Astrocyte (in vitro differentiated cells and primary cell): ENCODE data around the gene ACTRT2.

Experiments
- EZH2 ChIP-seq: IDR thresholded peaks from 2 replicates; pipeline ENCODE4 v1.6.1; 2012; ENCODE audit warnings: mild to moderate bottlenecking, low read length, inconsistent platforms; ENCODE audit not compliant: insufficient read depth
- TF ChIP-seq, protein P1 (sequence below): IDR thresholded peaks from 2 replicates; pipeline ENCODE4 v1.5.1; 2011; ENCODE audit warnings: low read depth, mild to moderate bottlenecking, inconsistent platforms, low read length, moderate library complexity; ENCODE audit not compliant: insufficient read depth

DNA sequence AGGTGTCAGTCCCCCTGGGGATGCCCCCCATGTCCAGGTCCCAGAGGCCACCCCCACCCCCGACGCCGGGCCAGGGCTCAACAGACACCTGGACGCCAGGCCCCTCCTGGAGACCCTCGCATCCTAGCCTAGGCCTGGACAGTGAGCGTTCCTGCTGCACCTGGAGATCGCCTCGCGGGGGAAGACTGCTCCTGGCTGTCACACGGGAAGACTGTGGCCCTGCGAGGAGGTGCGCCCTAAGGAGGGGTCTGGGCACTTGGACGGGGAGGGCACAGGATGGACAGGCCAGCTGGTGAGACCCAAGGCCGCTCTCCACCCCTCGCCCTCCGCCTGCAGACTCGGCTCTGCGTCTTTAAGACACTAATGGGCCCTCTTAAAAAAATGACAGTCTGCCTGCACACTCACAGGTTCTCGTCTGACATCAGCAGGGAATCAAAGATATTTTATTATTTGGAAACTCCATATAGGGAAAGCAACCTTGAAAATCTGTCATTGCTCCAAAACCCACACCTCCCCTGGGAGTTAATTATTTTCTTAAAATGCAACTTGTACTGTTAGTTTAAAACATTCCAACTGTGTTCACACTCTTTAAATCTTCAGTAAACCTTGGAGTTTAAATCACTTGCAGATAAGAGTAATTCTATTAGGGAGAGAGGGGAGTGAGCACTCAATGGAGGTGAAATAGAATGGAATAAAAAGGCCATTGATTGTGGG is 45.6 kb upstream of the ACTRT2 start:
- TF ChIP-seq, protein P1, sequence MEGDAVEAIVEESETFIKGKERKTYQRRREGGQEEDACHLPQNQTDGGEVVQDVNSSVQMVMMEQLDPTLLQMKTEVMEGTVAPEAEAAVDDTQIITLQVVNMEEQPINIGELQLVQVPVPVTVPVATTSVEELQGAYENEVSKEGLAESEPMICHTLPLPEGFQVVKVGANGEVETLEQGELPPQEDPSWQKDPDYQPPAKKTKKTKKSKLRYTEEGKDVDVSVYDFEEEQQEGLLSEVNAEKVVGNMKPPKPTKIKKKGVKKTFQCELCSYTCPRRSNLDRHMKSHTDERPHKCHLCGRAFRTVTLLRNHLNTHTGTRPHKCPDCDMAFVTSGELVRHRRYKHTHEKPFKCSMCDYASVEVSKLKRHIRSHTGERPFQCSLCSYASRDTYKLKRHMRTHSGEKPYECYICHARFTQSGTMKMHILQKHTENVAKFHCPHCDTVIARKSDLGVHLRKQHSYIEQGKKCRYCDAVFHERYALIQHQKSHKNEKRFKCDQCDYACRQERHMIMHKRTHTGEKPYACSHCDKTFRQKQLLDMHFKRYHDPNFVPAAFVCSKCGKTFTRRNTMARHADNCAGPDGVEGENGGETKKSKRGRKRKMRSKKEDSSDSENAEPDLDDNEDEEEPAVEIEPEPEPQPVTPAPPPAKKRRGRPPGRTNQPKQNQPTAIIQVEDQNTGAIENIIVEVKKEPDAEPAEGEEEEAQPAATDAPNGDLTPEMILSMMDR = no peak
- TF ChIP-seq EZH2 = no peak
